HCT116 (cell line): ENCODE results near the gene PCCA. TPM values are rescaled to one million over a fixed set of nuclear protein-coding genes. Genes with fewer than 3 reads are reported as not detected.

Experiments used
- ATAC-seq: fragments of 200-7000 bp; cut with Tn5 transposase; 2 replicates; pipeline ENCODE4 v1.9.1; 2020; ENCODE audit warnings: mild to moderate bottlenecking, moderate library complexity
- BruUV-seq: library from RNA; stranded (reverse); fragments of 400-500 nt; replicated peaks from 2 replicates; lab custom pipeline; 2021; lab: Mats Ljungman, UMichigan
- CTCF ChIA-PET: fragments of 300-600 bp; sonication (Branson Sonifier 250); formaldehyde crosslinking; loops from one replicate; lab custom pipeline; 2021; ENCODE audit warnings: antibody characterized with exemption; lab: Charles Lee
- POLR2A ChIA-PET: fragments of 300-600, 350-600 bp; sonication (Branson Sonifier 250); formaldehyde crosslinking; loops from one replicate; lab custom pipeline; 2021; ENCODE audit warnings: antibody characterized with exemption; lab: Charles Lee
- RAD21 ChIA-PET, 2 experiments: fragments of 300-600 bp; sonication (Branson Sonifier 250); formaldehyde crosslinking; loops; one replicate each; lab custom pipeline; 2023; ENCODE audit warnings: low total read pairs in 2 of 2; ENCODE audit not compliant: uncharacterized antibody in 2 of 2, unreplicated experiment in 2 of 2, low non-redundant PET in 1 of 2; lab: Charles Lee
- DNase-seq: peaks from one replicate; pipeline ENCODE4 v3.0.0-alpha.2; 2010; ENCODE audit warnings: low read depth, low spot score
- H2AFZ ChIP-seq: fragments of 200-600 bp; shearing (Covaris generic), sonication (generic); 2 replicates; pipeline ENCODE4 v1.6.1; 2017; ENCODE audit warnings: low read depth, mixed run types, mixed read lengths, antibody characterized with exemption, low read length; ENCODE audit not compliant: poor library complexity, severe bottlenecking
- H3K27ac ChIP-seq: 2 replicates; pipeline ENCODE4 v1.5.1; 2012; ENCODE audit warnings: low read depth, low read length
- H3K27me3 ChIP-seq: fragments of 200-600 bp; sonication (generic); 2 replicates; pipeline ENCODE4 v1.6.1; 2016; ENCODE audit warnings: mixed run types, low read length, mixed read lengths; ENCODE audit not compliant: insufficient read depth
- H3K36me3 ChIP-seq, 2 experiments: fragments of 200-500 bp in 1 of 2; fragments of 200-600 bp in 1 of 2; sonication (Bioruptor generic) in 1 of 2; sonication (generic) in 1 of 2; 2 replicates each; pipeline versions ENCODE4 v1.5.1 to v1.6.1; 2014 to 2016; ENCODE audit warnings: low read length in 2 of 2, inconsistent platforms in 1 of 2, mixed read lengths in 1 of 2, mixed run types in 1 of 2; ENCODE audit not compliant: insufficient read depth in 2 of 2, control insufficient read depth in 1 of 2
- H3K4me1 ChIP-seq, 2 experiments: fragments of 200-600 bp in 1 of 2; sonication (generic) in 1 of 2; 2 replicates each; pipeline versions ENCODE4 v1.5.1 to v1.6.1; 2012 to 2017; ENCODE audit warnings: low read length in 2 of 2, inconsistent platforms in 1 of 2, mild to moderate bottlenecking in 1 of 2, mixed read lengths in 1 of 2, mixed run types in 1 of 2, moderate library complexity in 1 of 2; ENCODE audit not compliant: insufficient read depth in 2 of 2, control insufficient read depth in 1 of 2
- H3K4me2 ChIP-seq: fragments of 200-600 bp; sonication (generic); 2 replicates; pipeline ENCODE4 v1.6.1; 2017; ENCODE audit warnings: mixed run types, low read length, mixed read lengths
- H3K4me3 ChIP-seq, 2 experiments: fragments of 200-600 bp in 1 of 2; sonication (generic) in 1 of 2; replicated peaks in 1 of 2; 2 replicates each; pipeline ENCODE4 v1.5.1; 2011 to 2016; ENCODE audit warnings: low read length in 2 of 2, control low read depth in 1 of 2, low read depth in 1 of 2, mild to moderate bottlenecking in 1 of 2, mixed read lengths in 1 of 2, mixed run types in 1 of 2
- H3K79me2 ChIP-seq: fragments of 200-600 bp; sonication (generic); 2 replicates; pipeline ENCODE4 v1.6.1; 2017; ENCODE audit warnings: mild to moderate bottlenecking, mixed run types, low read length, moderate library complexity, mixed read lengths; ENCODE audit not compliant: insufficient read depth
- H3K9ac ChIP-seq: fragments of 200-600 bp; sonication (generic); 2 replicates; pipeline ENCODE4 v1.6.1; 2016; ENCODE audit warnings: low read length, mixed read lengths
- H3K9me2 ChIP-seq: fragments of 200-600 bp; sonication (generic), shearing (Covaris generic); 2 replicates; pipeline ENCODE4 v1.6.1; 2017; ENCODE audit warnings: mixed run types, mild to moderate bottlenecking, moderate library complexity; ENCODE audit not compliant: insufficient read depth
- H3K9me3 ChIP-seq, 2 experiments: fragments of 200-500 bp in 1 of 2; fragments of 200-600 bp in 1 of 2; sonication (Bioruptor generic) in 1 of 2; sonication (generic) in 1 of 2; 2 replicates each; pipeline ENCODE4 v1.6.1; 2014 to 2017; ENCODE audit warnings: low read length in 2 of 2, mixed read lengths in 2 of 2, inconsistent platforms in 1 of 2, low read depth in 1 of 2, mild to moderate bottlenecking in 1 of 2, mixed run types in 1 of 2, moderate library complexity in 1 of 2; ENCODE audit not compliant: control insufficient read depth in 1 of 2, insufficient read depth in 1 of 2
- H4K20me1 ChIP-seq: fragments of 200-600 bp; sonication (generic), shearing (Covaris generic); 2 replicates; pipeline ENCODE4 v1.6.1; 2017; ENCODE audit warnings: mixed run types, mild to moderate bottlenecking, moderate library complexity; ENCODE audit not compliant: insufficient read depth
- CEBPB ChIP-seq: IDR thresholded peaks from 2 replicates; pipeline ENCODE4 v1.6.1; 2012; ENCODE audit warnings: low read depth
- CTCF ChIP-seq, 3 experiments: fragments of 200-600 bp in 1 of 3; sonication (generic) in 1 of 3; IDR thresholded peaks in 2 of 3; conservative IDR thresholded peaks in 1 of 3; 2 replicates each; pipeline ENCODE4 v1.5.1; 2012 to 2017; ENCODE audit warnings: low read depth in 2 of 3, low read length in 2 of 3, antibody characterized with exemption in 1 of 3, borderline replicate concordance in 1 of 3, control low read depth in 1 of 3, mild to moderate bottlenecking in 1 of 3, mixed read lengths in 1 of 3, mixed run types in 1 of 3, moderate library complexity in 1 of 3; ENCODE audit not compliant: insufficient read depth in 1 of 3
- JUND ChIP-seq: IDR thresholded peaks from 2 replicates; pipeline ENCODE4 v1.6.1; 2012
- ZBTB33 ChIP-seq: IDR thresholded peaks from 2 replicates; pipeline ENCODE4 v1.6.1; 2011; ENCODE audit warnings: mild to moderate bottlenecking, low read length, moderate library complexity; ENCODE audit not compliant: insufficient replicate concordance; ENCODE audit errors: extremely low read depth
- intact Hi-C: fragments of 100-400 bp; cut with micrococcal nuclease; formaldehyde crosslinking; loops from 2 replicates; pipeline ENCODE4 v1.10.0; 2022
- total RNA-seq: library from RNA; stranded (reverse); gene quantifications from one replicate; pipeline ENCODE4 v1.2.1, GENCODE V29; 2021; ENCODE audit not compliant: unreplicated experiment
- TF ChIP-seq, protein P1 (sequence below): IDR thresholded peaks from 2 replicates; pipeline ENCODE4 v1.6.1; 2012

PCCA gene
- total RNA-seq, 1 experiment from 2014 or later: 23.0 TPM

DNA sequence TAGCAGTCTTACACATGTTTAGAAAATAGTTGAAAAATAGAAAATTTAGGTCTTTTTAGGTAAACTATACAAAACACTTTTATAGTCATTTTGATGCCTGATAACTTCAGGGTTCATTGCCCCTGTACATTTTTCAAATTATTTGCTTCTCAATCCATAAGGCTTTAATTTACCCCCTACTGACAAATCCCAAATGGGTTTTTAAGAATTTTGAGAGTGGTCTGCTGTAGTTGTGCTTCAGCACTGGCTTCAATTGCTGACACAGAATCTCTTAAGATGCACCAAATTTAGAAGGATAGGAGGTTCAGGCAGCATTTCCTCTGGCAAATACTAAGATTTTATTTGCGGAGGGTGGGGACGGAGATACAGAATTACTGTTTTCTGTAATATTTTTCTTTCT, 89.4 kb downstream of the PCCA start (continued):
- no peak for TF ChIP-seq ZBTB33
- TF ChIP-seq JUND: no peak
- no peak for TF ChIP-seq CTCF (IDR thresholded peaks at IDR 0.05 in 2 of 3, conservative IDR thresholded peaks at IDR 0.05 in 1 of 3; ENCODE audit: borderline replicate concordance in 1 of 3, insufficient read depth in 1 of 3, low read depth in 2 of 3, low read length in 2 of 3)

DNA sequence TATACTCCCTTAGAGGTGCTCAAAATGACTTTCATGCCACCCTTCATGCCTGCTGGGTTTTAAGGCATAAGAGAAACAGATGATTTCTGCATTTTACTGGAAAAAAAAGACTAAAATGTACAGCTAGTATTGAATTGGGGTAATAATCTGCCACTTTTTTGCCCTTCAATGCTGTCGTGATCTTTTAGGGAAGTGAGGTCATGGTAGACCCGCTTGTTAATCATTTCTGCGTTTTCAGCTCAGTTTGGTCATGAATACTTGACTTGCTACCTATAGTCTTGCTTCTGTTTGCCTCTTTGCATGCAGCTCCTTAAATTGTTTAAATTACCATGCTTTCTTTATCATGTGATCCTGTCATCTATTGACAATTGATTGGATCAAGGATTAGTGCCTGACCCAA, 90.4 kb downstream of the PCCA start:
- H3K9me2 ChIP-seq: no peaks in the 10 kb centered on the region
- H4K20me1 ChIP-seq: no peaks in the 10 kb centered on the region
- no peaks in the 10 kb centered on the region for H3K9me3 ChIP-seq
- ATAC-seq (no peak), DNase-seq (no peak)
- H3K9ac ChIP-seq: no peak overlapping the region
- ChIA-PET POLR2A (no interaction called here), CTCF (no interaction called here), RAD21 (no interaction called here)
- TF ChIP-seq CEBPB: no peak
- TF ChIP-seq, protein P1, sequence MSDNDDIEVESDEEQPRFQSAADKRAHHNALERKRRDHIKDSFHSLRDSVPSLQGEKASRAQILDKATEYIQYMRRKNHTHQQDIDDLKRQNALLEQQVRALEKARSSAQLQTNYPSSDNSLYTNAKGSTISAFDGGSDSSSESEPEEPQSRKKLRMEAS: no peak
- intact Hi-C loops: no loop called here
- H3K36me3 ChIP-seq: no peaks in the 10 kb centered on the region
- BruUV-seq: no TSS peak
- no peak overlapping the region for H3K4me3 ChIP-seq
- no peak overlapping the region for H3K27ac ChIP-seq
- peaks cover 0 to 7% of the 10 kb centered on the region in 2 experiments; a peak in 2 of 4 replicates for H3K4me1 ChIP-seq
- no peak overlapping the region for H3K4me2 ChIP-seq
- no peaks in the 10 kb centered on the region for H3K27me3 ChIP-seq
- H2AFZ ChIP-seq: no peak overlapping the region
- no peaks in the 10 kb centered on the region for H3K79me2 ChIP-seq
